Measurements from ENCODE around the gene RAB40A. TPM values are rescaled to one million over a fixed set of nuclear protein-coding genes. Genes with fewer than 3 reads are reported as not detected.
"Not testable (repeated sequence)": the region's sequence is repeated elsewhere in the genome, so short reads cannot be mapped to it uniquely, and the experiment has no call there.

The RAB40A gene
- total RNA-seq, 2 experiments from 2014 or later, result 0.18 to 0.58 TPM

GRCh38 chrX:103475381-103475780, 43.9 kb downstream of the RAB40A start:
- Mint-ChIP-seq H3K4me3 (no peak overlapping the region), H3K9me3 (no peaks in the 10 kb centered on the region), H3K36me3 (ENCODE audit: low read depth) (no peaks in the 10 kb centered on the region), H3K27ac (no peak overlapping the region), H3K4me1 (ENCODE audit: low read depth) (no peaks in the 10 kb centered on the region), H3K27me3 (no peaks in the 10 kb centered on the region)
- ATAC-seq (no peak), DNase-seq (no peak)
- ChIA-PET CTCF (interaction anchor here (0.9 to 1.7 kb wide), 2 partner anchors 10 to 11 kb away, joined by 4 to 5 read pairs; no protein-coding TSS in a partner anchor), POLR2A (interaction anchor here (0.6 kb wide), 1 partner anchor 1816 kb away, joined by 3 read pairs; no protein-coding TSS in a partner anchor)
- intact Hi-C loops (cut with micrococcal nuclease), result no loop called here
- no peak for TF ChIP-seq CTCF (IDR thresholded peaks at IDR 0.05)

GRCh38 chrX:103469977-103470376, 49.3 kb downstream of the RAB40A start:
- ATAC-seq; POLR2A ChIA-PET; H3K27me3 Mint-ChIP-seq; DNase-seq; H3K36me3 Mint-ChIP-seq (ENCODE audit: low read depth); H3K27ac Mint-ChIP-seq; H3K9me3 Mint-ChIP-seq; H3K4me3 Mint-ChIP-seq; H3K4me1 Mint-ChIP-seq (ENCODE audit: low read depth); intact Hi-C loops (cut with micrococcal nuclease): not testable (repeated sequence)
- CTCF ChIA-PET, result interaction anchor here (1.1 to 1.8 kb wide), 3 partner anchors 20 to 258 kb away, joined by 3 to 6 read pairs (median 3); no protein-coding TSS in a partner anchor

GRCh38 chrX:103467887-103468286, 51.4 kb downstream of the RAB40A start:
- ChIA-PET POLR2A (no interaction called here), CTCF (no interaction called here)
- H3K4me1 Mint-ChIP-seq (ENCODE audit: low read depth), result peaks cover 6% of the 10 kb centered on the region
- H3K27ac Mint-ChIP-seq, result no peak overlapping the region
- no peaks in the 10 kb centered on the region for H3K27me3 Mint-ChIP-seq
- ATAC-seq (no peak), DNase-seq (no peak)
- H3K4me3 Mint-ChIP-seq, result no peak overlapping the region
- intact Hi-C loops (cut with micrococcal nuclease), result no loop called here
- H3K9me3 Mint-ChIP-seq, result no peaks in the 10 kb centered on the region
- no peak for TF ChIP-seq CTCF (IDR thresholded peaks at IDR 0.05)
- H3K36me3 Mint-ChIP-seq (ENCODE audit: low read depth), result no peaks in the 10 kb centered on the region

GRCh38 chrX:103467156-103467555, 52.1 kb downstream of the RAB40A start:
- Mint-ChIP-seq H3K4me1 (ENCODE audit: low read depth) (peaks cover 6% of the 10 kb centered on the region), H3K4me3 (no peak overlapping the region), H3K9me3 (no peaks in the 10 kb centered on the region), H3K27me3 (no peaks in the 10 kb centered on the region), H3K27ac (no peak overlapping the region), H3K36me3 (ENCODE audit: low read depth) (no peaks in the 10 kb centered on the region)
- intact Hi-C loops (cut with micrococcal nuclease), result no loop called here
- ChIA-PET POLR2A (no interaction called here), CTCF (no interaction called here)
- no peak for DNase-seq
- no peak for ATAC-seq
- no peak for TF ChIP-seq CTCF (IDR thresholded peaks at IDR 0.05)

GRCh38 chrX:103464774-103465117, 54.5 kb downstream of the RAB40A start:
- Mint-ChIP-seq H3K4me3 (peak overlapping the region; percentile 80), H3K27ac (peak overlapping the region; percentile 49), H3K4me1 (ENCODE audit: low read depth) (peaks cover 11% of the 10 kb centered on the region), H3K27me3 (no peaks in the 10 kb centered on the region), H3K9me3 (no peaks in the 10 kb centered on the region), H3K36me3 (ENCODE audit: low read depth) (no peaks in the 10 kb centered on the region)
- POLR2A ChIA-PET, result no interaction called here
- DNase-seq (peak; percentile 87), ATAC-seq (peak; percentile 96)
- CTCF ChIA-PET, result interaction anchor here (0.7 to 2.2 kb wide), 13 partner anchors 9 to 263 kb away, joined by 3 to 9 read pairs (median 4); partner anchors contain the start of gene TCEAL9
- intact Hi-C loops (cut with micrococcal nuclease), result loop anchor here (5.0 kb wide), 2 partner anchors 122 to 252 kb away; no protein-coding TSS in a partner anchor
- peak; percentile 59 for TF ChIP-seq CTCF (IDR thresholded peaks at IDR 0.05)
